K562 (cell line): ENCODE measurements around the gene GIT2. TPM values are rescaled to one million over a fixed set of nuclear protein-coding genes. Genes with fewer than 3 reads are reported as not detected.

Experiments used
- CTCF ChIP-seq, 3 experiments: IDR thresholded peaks in 2 of 3; conservative IDR thresholded peaks in 1 of 3; 2 replicates each; pipeline ENCODE4 v1.5.1; 2011 to 2012; ENCODE audit warnings: low read length in 3 of 3, mild to moderate bottlenecking in 3 of 3, control low read depth in 2 of 3, improper control_type of control experiment in 1 of 3, inconsistent platforms in 1 of 3, low read depth in 1 of 3, mixed read lengths in 1 of 3, moderate library complexity in 1 of 3; ENCODE audit not compliant: insufficient read depth in 2 of 3
- HDAC1 ChIP-seq, 2 experiments: fragments of 450-650 bp; IDR thresholded peaks; 2 replicates each; pipeline ENCODE4 v1.6.1; 2016 to 2017; ENCODE audit warnings: inconsistent platforms in 1 of 2, mild to moderate bottlenecking in 1 of 2, moderate library complexity in 1 of 2
- HSF4 ChIP-seq: fragments of 250-450 bp; sonication (Bioruptor Pico); IDR thresholded peaks from 2 replicates; pipeline ENCODE4 v2.1.2; 2022; ENCODE audit warnings: mild to moderate bottlenecking, moderate library complexity, borderline replicate concordance
- RAD21 ChIP-seq, 2 experiments: fragments of 250-450 bp in 1 of 2; fragments of 450-650 bp in 1 of 2; sonication (Bioruptor Pico) in 1 of 2; formaldehyde crosslinking in 1 of 2; IDR thresholded peaks in 1 of 2; conservative IDR thresholded peaks in 1 of 2; 2 replicates each; pipeline versions ENCODE4 v1.4.0 to v1.8.0; 2020 to 2022; ENCODE audit warnings: mild to moderate bottlenecking in 2 of 2, moderate library complexity in 1 of 2
- RFX1 ChIP-seq: fragments of 450-650 bp; IDR thresholded peaks from 2 replicates; pipeline ENCODE4 v1.6.1; 2016; ENCODE audit warnings: mild to moderate bottlenecking, moderate library complexity
- TFAP4 ChIP-seq: sonication (generic); formaldehyde crosslinking; IDR thresholded peaks from 2 replicates; pipeline ENCODE4 v1.8.0; 2022; ENCODE audit warnings: missing genetic modification reagents, mild to moderate bottlenecking, moderate library complexity, borderline replicate concordance
- TRIM25 ChIP-seq: fragments of 450-650 bp; IDR thresholded peaks from 2 replicates; pipeline ENCODE4 v1.7.0; 2016; ENCODE audit warnings: borderline replicate concordance
- ZNF12 ChIP-seq: sonication (generic); formaldehyde crosslinking; IDR thresholded peaks from 2 replicates; pipeline ENCODE4 v1.4.0; 2020; ENCODE audit warnings: mild to moderate bottlenecking, missing genetic modification reagents
- polyA plus RNA-seq, 8 experiments: library from polyadenylated mRNA; depleted of rRNA in 4 of 8; stranded (reverse) in 5 of 8; unstranded in 3 of 8; fragments of >200 nt; fragmentation: Nextera tagmentation in 2 of 8; fragmentation: Illumina TruSeq in 1 of 8; extraction: Ambion mirVana in 2 of 8; extraction: Trizol in 1 of 8; gene quantifications; 2 replicates each; pipeline versions ENCODE4 v1.2.1 to v1.2.3, GENCODE V29; 2011 to 2014; ENCODE audit warnings: inconsistent platforms in 1 of 8, missing spikeins in 1 of 8
- total RNA-seq, 7 experiments: library from RNA; depleted of rRNA in 6 of 7; stranded (reverse); fragments of >200 nt in 6 of 7; fragmentation: Illumina TruSeq in 2 of 7; extraction: Trizol in 2 of 7; gene quantifications; 2 replicates each; pipeline versions ENCODE4 v1.2.1 to v1.2.3, GENCODE V29; 2011 to 2021; ENCODE audit warnings: low replicate concordance in 1 of 7

The GIT2 gene
- total and polyA plus RNA-seq, 9 of the 15 experiments (the other 6 are each of a cell fraction or from before 2014, with no cell fraction given) = 4.0 to 30.4 (median 23.5) TPM

- peak; percentile 21 to 44 (median 40) for TF ChIP-seq CTCF (IDR thresholded peaks at IDR 0.05 in 2 of 3, conservative IDR thresholded peaks at IDR 0.05 in 1 of 3; ENCODE audit: insufficient read depth in 2 of 3, low read depth in 1 of 3, low read length in 3 of 3)
- no peak for TF ChIP-seq TRIM25
- TF ChIP-seq TFAP4 (CRISPR knock-in tag) = no peak
- TF ChIP-seq HDAC1 (IDR thresholded peaks at IDR 0.05) = no peak
- peak in 1 of 2 experiments; percentile 45; a peak in 2 of 4 replicates for TF ChIP-seq RAD21 (CRISPR knock-in tag; conservative IDR thresholded peaks at IDR 0.05 in 1 of 2, IDR thresholded peaks at IDR 0.05 in 1 of 2)
- TF ChIP-seq RFX1 = no peak
- no peak for TF ChIP-seq HSF4 (CRISPR knock-in tag)
- TF ChIP-seq ZNF12 (CRISPR knock-in tag) = no peak
- TF ChIP-seq, all 486 proteins: peak for 3
Observed at GRCh38 chr12:109934026-109934425, 62.1 kb downstream of the GIT2 start (continued).
